ENCODE measurements around the gene NAT16.
A peak's percentile ranks its signal among the peaks of the same experiment; 100 is the strongest.
"Not testable (repeated sequence)": the region's sequence is repeated elsewhere in the genome, so short reads cannot be mapped to it uniquely, and the experiment has no call there.

NAT16 gene

GRCh38 chr7:101126651-101127459 lies 53.2 kb downstream of the NAT16 start, which contains the start of gene SERPINE1:
Gene SERPINE1, plus strand, starts transcription at chr7:101127104. Its CDS starts 1,290 bp downstream, at chr7:101128394.
- DNase-seq (ENCODE audit: low read depth in 2 of 2), result peak in 1 of 2 donors; percentile 26

GRCh38 chr7:101125989-101126650 lies 54.0 kb downstream of the NAT16 start:
- DNase-seq (ENCODE audit: low read depth in 2 of 2), result no peak

GRCh38 chr7:101124376-101125056 lies 55.6 kb downstream of the NAT16 start:
- no peak for DNase-seq (ENCODE audit: low read depth in 2 of 2)

GRCh38 chr7:101123703-101124068 lies 56.4 kb downstream of the NAT16 start:
- no peak for DNase-seq (ENCODE audit: low read depth in 2 of 2)

- no peak for DNase-seq (ENCODE audit: low read depth in 2 of 2)
Observed at GRCh38 chr7:101122933-101123702, 57.0 kb downstream of the NAT16 start.

- no peak for DNase-seq (ENCODE audit: low read depth in 2 of 2)
Observed at GRCh38 chr7:101121991-101122932, 57.8 kb downstream of the NAT16 start.

- DNase-seq (ENCODE audit: low read depth in 2 of 2), result not testable (repeated sequence)
Observed at GRCh38 chr7:101121631-101121990, 58.5 kb downstream of the NAT16 start.

Data from stimulated activated CD4-positive, alpha-beta T cell treated with anti-CD3 and anti-CD28 coated beads, Interleukin-15, amount 100 ng/mL, for 48 hours (primary cell).